ENCODE results near the gene SLC11A1.

GRCh38 chr2:218357236-218358177, 24.6 kb upstream of the SLC11A1 start:
- TF ChIP-seq ZNF133 (tag by site-specific recombination; IDR thresholded peaks at IDR 0.05) (no peak), CTCF (tag by site-specific recombination; IDR thresholded peaks at IDR 0.05) (no peak), ZNF274 (IDR thresholded peaks at IDR 0.05; ENCODE audit: low read length) (no peak), ZNF274 (tag by site-specific recombination; IDR thresholded peaks at IDR 0.05; ENCODE audit: borderline replicate concordance) (no peak), ZNF184 (tag by site-specific recombination; IDR thresholded peaks at IDR 0.05) (no peak), ZNF132 (tag by site-specific recombination; IDR thresholded peaks at IDR 0.05; ENCODE audit: borderline replicate concordance) (no peak), HOXA7 (CRISPR knock-in tag; IDR thresholded peaks at IDR 0.05; ENCODE audit: borderline replicate concordance) (no peak)
